HG03520 (cell line): ENCODE measurements around the gene BORCS5.

Experiments used
- ATAC-seq: cut with Tn5 transposase; IDR thresholded peaks from one replicate; pipeline ENCODE4 v1.9.1; 2021; ENCODE audit warnings: mild to moderate bottlenecking, moderate library complexity; ENCODE audit not compliant: unreplicated experiment

BORCS5 gene

DNA sequence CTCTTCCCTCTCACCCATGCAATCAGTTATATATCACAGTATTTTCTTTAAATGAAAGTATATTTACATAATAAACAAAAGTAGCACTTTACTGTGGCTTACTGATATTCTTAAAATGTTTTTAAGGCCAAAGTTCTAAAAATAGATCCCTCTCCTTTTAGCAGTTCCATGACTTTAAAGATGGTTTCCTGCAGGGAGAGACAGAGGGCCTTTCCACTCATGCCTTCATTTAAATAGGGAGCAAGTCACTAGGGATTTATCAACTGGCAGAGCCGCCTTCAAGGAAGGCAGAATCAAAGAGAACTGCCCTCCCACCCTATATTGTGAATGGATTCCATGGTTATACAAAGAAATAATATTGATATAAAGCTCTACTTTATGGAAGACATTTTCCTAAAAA lies 150.2 kb downstream of the BORCS5 start:
- ATAC-seq, result no peak

GRCh38 chr12:12508612-12509011 lies 151.7 kb downstream of the BORCS5 start:
- ATAC-seq, result no peak

DNA sequence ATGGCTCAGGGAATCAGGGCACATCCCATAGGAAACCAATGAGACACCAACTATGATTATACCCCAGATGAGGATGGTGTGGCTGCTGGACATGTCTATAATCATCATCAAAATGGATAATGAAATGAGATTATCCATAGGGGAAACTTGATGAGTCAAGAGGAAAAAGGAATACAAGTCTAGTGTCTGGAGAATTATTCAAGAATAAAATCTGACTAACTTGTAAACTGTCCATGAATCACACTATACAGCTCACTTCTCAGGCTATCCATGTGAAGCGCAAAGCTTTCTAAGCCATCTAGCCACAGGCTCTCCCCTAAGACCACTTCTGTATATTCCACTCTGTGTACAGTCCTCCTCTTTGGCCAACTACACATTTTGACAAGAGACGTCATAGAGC lies 153.3 kb downstream of the BORCS5 start:
- ATAC-seq, result no peak

GRCh38 chr12:12510551-12510950 lies 153.7 kb downstream of the BORCS5 start:
- ATAC-seq, result no peak

DNA sequence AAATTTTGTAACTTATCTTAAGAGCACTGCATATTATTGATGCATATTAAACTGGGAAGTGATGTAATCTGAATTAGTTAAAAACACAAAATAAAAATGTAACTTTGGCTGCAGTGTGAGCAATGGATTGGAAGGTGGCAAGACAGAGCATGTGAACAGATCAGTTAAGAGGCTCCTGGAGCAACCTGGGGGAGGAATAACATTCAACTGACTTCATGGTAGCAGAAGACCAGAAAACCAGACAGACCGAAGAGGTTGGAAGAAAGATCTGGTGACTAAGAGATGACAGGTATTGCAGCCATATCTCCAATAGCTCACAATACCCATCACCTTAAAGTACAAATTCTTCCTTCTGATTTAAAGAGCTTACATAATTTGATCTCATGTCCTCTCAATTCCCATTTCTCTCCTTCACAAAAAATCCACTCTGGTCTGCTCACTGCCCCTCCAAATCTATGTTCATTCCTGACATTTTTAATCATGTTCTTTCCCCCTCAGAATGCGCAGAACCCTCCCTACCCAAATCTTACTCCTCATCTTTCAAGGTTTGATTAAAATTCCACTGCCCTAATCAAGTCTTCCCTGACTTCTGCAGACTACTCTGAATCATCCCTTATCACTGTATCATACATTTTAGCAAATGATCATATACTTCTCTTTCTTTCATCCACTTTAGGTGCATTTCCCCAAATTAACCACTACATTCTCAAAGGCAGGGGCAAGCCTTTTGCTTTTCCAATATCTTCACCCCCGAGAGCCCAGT lies 154.3 kb downstream of the BORCS5 start:
- ATAC-seq, result no peak

- ATAC-seq, result no peak
These were observed 155.2 kb downstream of the BORCS5 start for GRCh38 chr12:12511895-12512711.

DNA sequence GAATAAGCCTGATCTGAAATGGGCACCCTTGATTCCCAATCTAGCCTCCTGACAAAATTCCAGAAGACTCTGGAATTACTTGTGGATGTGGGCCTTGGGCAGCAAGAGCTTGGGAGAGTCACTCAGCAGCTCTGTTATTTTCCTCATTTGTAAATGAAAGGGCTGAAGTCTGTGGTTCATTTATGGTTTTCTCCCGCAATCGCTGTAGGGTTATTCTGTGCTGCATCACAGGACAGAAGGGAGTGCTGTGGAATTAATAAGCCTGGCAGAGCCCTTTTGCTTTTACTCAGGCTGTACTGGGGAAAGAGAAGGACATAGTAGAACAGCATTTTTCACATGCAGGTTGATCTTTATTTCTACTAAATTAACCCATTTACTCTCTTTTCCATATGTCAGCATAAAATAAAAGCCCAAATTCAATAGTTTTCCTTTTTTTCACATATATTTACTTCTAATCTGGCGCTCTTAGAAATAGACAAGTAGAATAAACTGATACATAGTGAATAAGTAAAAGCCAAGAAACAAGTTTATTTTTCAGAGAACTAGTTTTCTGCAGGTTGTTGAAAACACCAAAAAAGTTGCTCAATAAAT lies 156.6 kb downstream of the BORCS5 start:
- ATAC-seq, result no peak

DNA sequence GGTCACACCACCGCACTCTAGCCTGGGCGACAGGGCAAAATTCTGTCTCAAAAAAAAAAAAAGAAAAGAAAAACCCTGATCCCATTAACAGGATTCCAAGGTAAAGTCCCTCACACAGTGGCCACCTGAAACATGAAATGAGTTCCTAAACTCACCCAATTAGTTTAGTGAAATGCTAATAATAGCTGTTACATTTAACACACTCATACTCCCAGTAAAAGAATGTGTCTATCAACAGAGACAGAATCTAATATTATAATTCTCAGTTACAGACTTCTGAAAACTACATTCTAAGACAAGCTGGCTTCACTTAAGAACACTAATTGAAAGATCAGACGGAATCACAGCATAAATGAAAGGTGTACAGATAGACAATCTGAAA lies 161.6 kb downstream of the BORCS5 start:
- no peak for ATAC-seq

GRCh38 chr12:12518919-12519318 lies 162.0 kb downstream of the BORCS5 start:
- no peak for ATAC-seq
